ENCODE results near the gene GGT5.

GRCh38 chr22:24289741-24290163 is 44.9 kb upstream of the GGT5 start:
- TF ChIP-seq CTCF (IDR thresholded peaks at IDR 0.05) (no peak), POLR2A (IDR thresholded peaks at IDR 0.05) (no peak)

All from right lobe of liver (tissue), 4 donors.